ENCODE results near the gene CACNG4.

- TF ChIP-seq, protein P1, sequence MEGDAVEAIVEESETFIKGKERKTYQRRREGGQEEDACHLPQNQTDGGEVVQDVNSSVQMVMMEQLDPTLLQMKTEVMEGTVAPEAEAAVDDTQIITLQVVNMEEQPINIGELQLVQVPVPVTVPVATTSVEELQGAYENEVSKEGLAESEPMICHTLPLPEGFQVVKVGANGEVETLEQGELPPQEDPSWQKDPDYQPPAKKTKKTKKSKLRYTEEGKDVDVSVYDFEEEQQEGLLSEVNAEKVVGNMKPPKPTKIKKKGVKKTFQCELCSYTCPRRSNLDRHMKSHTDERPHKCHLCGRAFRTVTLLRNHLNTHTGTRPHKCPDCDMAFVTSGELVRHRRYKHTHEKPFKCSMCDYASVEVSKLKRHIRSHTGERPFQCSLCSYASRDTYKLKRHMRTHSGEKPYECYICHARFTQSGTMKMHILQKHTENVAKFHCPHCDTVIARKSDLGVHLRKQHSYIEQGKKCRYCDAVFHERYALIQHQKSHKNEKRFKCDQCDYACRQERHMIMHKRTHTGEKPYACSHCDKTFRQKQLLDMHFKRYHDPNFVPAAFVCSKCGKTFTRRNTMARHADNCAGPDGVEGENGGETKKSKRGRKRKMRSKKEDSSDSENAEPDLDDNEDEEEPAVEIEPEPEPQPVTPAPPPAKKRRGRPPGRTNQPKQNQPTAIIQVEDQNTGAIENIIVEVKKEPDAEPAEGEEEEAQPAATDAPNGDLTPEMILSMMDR (IDR thresholded peaks at IDR 0.05; ENCODE audit: borderline replicate concordance, extremely low read depth, low read length, poor library complexity, severe bottlenecking) = no peak
- TF ChIP-seq EZH2 (IDR thresholded peaks at IDR 0.05; ENCODE audit: borderline replicate concordance, low read depth, low read length, severe bottlenecking) = no peak
Observed at GRCh38 chr17:66963909-66964771, at the start of gene CACNG4.

All from DND-41 (cell line).